Activated CD4-positive, CD25-positive, alpha-beta regulatory T cell (primary cell): ENCODE data around the gene FFAR1.

ENCODE experiments used
- DNase-seq, 4 experiments: peaks; one replicate each; lab custom pipeline; 2025; lab: John Stamatoyannopoulos, UW

The FFAR1 gene

DNA sequence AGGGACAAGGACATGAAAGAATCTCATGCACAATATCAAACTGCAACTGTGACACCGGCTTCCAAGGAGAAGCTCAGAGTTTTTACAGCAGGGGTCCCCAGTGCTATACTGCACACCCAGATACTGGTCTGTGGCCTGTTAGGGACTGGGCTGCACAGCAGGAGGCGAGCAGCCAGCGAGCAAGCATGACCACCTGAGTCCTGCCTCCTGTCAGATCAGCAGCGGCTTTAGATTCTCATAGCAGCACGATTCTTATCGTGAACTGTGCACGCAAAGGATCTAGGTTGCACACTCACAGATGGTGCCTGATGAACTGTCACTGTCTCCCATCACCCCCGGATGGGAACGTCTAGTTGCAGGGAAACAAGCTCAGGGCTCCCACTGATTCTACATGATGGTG lies 31.8 kb upstream of the FFAR1 start:
- DNase-seq, result no peak

DNA sequence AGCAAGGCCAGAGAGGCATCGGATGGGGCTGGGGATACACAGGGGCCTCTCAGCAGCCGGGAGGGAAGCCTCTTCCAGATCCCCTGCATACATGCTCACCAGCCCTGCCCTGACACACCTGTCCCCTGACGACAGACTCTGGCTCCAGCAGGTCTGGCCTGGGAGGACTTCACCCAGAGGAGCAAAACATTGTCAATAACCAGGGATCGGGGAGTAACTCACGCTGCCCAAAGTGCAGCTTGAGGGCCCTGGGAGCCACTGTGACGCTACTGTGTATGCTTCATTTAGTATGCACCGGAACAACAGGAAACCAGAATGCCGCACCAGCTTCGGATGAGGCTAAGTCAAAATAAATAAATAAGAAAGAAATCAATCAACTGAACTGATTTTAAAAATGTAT lies 31.1 kb upstream of the FFAR1 start:
- no peak for DNase-seq

- DNase-seq, result no peak
Observed at GRCh38 chr19:35317464-35318043, 30.1 kb upstream of the FFAR1 start.

DNA sequence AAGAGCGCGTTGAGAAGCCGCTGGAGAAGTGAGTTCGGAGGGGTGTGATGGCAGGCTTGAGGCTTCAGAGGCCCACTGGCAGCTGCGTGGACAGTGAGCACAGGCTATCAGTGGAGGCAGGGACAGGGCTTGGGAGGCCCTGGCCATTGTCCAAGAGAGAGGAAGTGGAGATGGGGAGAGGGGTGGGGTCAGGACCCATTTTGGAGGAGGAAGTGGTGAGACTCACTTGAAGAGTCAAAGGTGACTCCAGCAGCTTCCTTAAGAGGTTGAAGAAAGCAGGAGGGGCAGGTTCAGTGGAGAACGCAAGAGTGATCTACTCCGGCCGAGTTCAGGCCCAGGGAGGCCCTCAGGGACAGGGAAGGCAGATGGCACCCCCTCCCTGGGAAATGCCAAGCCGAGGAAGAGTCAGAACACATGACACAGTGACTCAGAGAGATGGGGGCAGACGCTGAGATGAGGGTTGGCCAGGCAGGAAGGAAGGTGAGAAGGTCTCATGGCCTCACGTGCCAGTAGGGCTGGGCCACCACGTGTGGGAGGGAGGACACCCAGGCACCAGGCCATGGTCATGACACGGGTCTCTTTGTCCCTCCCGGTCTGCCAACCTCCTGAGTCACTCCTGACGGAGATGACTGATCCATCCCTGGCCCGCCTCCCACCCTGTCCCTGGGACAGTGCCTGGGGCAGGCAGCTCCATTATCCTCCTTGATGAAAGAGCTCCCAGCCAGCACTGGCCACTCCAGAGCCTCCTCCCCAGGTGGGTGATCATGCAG lies 28.8 kb upstream of the FFAR1 start:
- no peak for DNase-seq

GRCh38 chr19:35320065-35320713 lies 27.5 kb upstream of the FFAR1 start:
- DNase-seq, result no peak

GRCh38 chr19:35321291-35321690 lies 26.4 kb upstream of the FFAR1 start:
- DNase-seq, result no peak

GRCh38 chr19:35322014-35322413 lies 25.7 kb upstream of the FFAR1 start:
- no peak for DNase-seq

- DNase-seq, result no peak
Observed at GRCh38 chr19:35327642-35328041, 20.1 kb upstream of the FFAR1 start.

- DNase-seq, result no peak
Observed at GRCh38 chr19:35328851-35329285, 18.8 kb upstream of the FFAR1 start, which contains the start of gene CD22. Gene CD22 (plus strand): TSS chr19:35329187. CDS start chr19:35332041, 2,854 bp downstream.

- DNase-seq, result no peak
Observed at GRCh38 chr19:35329323-35329722, 18.4 kb upstream of the FFAR1 start.

GRCh38 chr19:35330475-35330874 lies 17.2 kb upstream of the FFAR1 start:
- DNase-seq, result no peak

- DNase-seq, result no peak
Observed at GRCh38 chr19:35331551-35332214, 16.0 kb upstream of the FFAR1 start.

DNA sequence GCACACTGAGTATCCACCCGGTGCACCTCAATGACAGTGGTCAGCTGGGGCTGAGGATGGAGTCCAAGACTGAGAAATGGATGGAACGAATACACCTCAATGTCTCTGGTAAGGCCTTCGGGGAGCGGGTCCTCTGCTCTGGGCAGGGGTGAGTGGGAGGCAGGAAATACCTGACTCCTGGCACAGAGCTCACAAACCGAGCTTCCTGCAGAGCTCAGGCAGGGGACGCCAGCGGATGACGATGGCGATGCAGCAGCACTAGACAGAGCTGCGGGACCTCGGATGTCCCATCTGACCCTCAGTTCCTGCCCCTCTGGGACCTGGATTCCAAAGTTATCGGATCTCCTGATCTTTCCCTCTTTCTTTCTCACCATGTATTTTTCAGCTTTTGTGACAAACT lies 14.9 kb upstream of the FFAR1 start:
- no peak for DNase-seq

DNA sequence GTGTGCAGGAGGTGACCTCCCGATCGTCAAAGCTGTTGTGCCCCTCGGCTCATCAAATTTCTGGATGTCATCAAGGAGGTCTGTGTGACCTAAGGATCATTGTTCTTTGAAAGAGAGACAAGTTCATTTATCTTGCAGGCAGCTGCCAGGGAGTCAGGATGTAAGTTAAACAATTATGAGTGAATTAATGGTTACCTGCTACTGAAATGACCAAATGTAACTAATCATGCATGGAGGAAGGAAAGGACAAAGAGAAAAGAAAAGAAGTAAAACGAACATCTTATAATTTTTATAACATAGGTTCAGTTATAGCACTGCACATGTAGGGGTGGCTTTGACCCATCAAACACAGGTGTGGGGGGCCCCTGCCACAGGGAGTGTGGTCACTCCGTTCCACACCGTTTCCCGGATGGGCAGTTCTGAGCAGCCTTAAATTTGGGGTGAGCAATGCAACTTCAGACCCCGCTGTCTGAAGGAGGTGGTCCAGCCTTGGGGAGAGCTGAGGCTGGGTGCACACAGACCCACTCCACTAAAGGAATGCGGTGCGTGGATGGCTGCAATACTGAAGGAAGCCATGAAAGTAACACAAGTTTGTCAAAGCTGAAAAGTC lies 13.5 kb upstream of the FFAR1 start:
- no peak for DNase-seq

DNA sequence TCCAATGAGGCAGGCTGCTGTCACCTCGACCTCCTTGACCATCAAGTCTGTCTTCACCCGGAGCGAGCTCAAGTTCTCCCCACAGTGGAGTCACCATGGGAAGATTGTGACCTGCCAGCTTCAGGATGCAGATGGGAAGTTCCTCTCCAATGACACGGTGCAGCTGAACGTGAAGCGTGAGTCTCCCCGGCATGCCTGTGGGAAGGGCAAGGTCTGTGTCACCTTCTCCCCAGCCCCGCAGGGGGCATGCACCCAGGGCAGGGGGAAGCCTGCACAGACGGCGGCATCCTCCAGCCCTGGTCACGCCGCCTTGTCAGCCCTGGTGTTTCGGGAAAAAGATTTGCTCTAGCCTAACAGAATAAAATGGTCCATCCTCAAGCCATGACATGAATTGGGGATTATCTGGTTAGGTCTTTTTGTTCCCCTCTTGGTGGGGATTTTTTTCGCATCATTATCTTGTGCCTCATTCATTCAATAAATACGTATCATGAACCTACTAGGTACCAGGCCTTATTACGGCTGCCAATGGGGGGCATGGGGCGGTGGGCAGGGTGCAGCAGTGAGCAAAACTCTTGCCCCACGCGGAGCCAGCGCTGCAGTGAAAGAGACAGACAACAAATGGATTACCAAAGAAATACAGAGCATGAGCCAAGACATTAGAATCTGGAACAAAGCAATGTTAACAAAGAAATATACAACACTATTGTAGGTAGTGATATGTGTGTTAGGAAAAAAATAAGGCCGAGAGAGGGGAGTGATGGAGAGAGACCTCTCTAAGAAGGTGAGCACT lies 11.3 kb upstream of the FFAR1 start:
- DNase-seq, result no peak

DNA sequence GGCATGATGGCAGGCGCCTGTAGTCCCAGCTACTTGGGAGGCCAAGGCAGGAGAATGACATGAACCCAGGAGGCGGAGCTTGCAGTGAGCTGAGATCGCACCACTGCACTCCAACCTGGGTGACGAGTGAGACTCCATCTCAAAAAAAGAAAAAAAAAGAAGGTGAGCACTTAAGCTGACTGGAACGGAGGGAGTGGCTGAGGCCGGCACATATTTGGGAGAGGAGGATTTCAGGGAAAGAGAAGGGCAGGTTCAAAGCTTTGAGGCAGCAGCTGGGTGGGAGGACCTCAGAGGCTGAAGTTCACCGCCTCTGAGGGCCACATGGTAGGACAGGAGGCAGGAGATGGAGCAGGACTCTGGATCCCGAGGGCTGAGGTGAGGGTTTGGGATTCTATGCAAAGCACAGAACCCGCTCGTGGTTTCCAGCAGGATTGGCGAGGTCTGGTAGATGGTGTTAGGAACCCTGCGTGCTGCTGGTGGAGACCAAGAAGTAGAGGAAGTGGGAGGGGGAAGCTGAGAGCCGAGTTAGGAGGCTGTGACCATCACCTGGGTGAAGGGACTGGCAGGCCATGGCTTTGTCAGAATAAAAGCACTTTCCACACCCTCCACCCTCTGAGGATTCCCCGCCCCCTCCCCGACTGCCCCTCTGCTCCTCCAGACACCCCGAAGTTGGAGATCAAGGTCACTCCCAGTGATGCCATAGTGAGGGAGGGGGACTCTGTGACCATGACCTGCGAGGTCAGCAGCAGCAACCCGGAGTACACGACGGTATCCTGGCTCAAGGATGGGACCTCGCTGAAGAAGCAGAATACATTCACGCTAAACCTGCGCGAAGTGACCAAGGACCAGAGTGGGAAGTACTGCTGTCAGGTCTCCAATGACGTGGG lies 10.4 kb upstream of the FFAR1 start:
- DNase-seq, result no peak

DNA sequence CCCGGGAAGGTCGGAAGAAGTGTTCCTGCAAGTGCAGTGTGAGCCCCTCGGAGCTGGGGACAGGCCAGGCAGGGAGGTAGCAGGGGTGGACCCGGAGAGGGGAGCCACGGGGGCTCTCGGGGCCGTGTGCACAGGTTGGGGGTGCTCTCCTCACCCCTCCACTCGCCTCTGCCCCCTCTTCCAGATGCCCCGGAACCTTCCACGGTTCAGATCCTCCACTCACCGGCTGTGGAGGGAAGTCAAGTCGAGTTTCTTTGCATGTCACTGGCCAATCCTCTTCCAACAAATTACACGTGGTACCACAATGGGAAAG lies 9.8 kb upstream of the FFAR1 start:
- no peak for DNase-seq

DNA sequence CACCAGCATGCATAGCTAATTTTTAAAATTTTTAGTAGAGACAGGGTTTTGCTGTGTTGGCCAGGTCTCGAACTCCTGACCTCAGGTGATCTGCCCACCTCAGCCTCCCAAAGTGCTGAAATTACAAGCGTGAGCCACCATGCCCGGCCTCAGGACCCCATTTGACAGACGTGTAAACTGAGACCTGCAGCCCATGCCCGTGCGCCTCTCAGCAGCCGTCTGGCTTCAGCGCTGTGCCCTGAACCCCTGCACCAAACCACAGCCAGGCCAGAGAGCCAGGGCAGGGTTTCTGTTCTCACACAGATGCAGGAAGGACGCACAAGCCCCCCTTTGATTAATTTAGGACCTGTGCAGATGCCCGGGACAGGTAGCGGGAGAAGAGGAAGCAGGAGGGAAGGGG lies 7.3 kb upstream of the FFAR1 start:
- no peak for DNase-seq

DNA sequence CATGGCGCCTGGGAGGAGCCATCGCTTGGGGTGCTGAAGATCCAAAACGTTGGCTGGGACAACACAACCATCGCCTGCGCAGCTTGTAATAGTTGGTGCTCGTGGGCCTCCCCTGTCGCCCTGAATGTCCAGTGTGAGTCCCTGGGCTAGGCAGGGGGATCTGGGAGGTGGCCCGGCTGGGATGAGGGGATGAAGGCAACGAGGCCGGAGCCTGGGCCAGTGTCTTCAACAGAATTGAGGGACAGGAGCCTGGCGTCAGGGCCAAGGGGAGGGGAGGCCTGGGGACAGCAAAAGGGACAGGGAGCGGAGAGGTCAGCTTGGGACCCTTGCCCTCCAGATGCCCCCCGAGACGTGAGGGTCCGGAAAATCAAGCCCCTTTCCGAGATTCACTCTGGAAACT lies 6.7 kb upstream of the FFAR1 start:
- DNase-seq, result no peak

DNA sequence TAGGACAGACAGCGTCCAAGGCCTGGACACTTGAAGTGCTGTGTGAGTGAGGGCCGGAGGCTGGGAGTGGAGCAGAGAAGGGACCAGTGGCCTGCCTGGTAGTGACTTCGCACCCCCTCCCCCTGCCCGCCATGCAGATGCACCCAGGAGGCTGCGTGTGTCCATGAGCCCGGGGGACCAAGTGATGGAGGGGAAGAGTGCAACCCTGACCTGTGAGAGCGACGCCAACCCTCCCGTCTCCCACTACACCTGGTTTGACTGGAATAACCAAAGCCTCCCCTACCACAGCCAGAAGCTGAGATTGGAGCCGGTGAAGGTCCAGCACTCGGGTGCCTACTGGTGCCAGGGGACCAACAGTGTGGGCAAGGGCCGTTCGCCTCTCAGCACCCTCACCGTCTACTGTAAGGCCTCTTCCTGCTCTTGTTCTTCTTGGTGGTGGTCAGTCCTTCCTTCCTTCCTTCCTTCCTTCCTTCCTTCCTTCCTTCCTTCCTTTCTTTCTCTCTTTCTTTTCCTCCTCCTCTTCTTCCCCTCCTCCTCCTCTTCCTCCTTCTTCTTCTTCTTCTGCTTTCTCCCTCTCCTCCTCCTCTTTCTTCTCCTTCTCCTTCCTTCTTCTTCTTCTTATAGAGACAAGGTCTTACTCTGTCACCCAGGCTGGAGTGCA lies 6.0 kb upstream of the FFAR1 start:
- no peak for DNase-seq
